ENCODE data around the gene SPPL2B.
A peak's percentile ranks its signal among the peaks of the same experiment; 100 is the strongest.

The SPPL2B gene

DNA sequence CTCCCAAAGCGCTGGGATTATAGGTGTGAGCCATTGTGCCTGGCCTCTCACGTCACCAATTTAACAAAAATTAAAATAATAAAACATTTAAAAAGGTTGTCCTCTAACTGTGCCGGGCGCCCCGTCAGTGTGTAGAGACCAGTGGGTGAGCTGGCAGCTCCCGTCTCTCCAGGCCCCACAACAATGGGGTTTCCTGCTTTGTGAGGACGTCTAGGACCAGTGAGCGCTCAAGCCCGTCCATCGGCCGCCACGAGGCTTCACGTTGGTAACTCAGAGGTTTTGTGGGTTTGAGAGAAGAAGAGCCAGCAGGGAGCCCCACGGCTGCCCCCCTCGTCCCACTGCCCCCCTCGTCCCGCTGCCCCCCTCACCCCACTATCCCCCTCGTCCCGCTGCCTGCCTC is 4.8 kb upstream of the SPPL2B start:
- Histone ChIP-seq H3K27ac (no peak overlapping the region), H3K36me3 (peaks cover 8 to 58% (median 42%) of the 10 kb centered on the region in 3 donors), H3K9me3 (no peaks in the 10 kb centered on the region), H3K4me1 (peaks cover 0 to 24% (median 15%) of the 10 kb centered on the region in 4 donors), H3K4me3 (no peak overlapping the region), H3K27me3 (no peaks in the 10 kb centered on the region)
- TF ChIP-seq, protein P1, sequence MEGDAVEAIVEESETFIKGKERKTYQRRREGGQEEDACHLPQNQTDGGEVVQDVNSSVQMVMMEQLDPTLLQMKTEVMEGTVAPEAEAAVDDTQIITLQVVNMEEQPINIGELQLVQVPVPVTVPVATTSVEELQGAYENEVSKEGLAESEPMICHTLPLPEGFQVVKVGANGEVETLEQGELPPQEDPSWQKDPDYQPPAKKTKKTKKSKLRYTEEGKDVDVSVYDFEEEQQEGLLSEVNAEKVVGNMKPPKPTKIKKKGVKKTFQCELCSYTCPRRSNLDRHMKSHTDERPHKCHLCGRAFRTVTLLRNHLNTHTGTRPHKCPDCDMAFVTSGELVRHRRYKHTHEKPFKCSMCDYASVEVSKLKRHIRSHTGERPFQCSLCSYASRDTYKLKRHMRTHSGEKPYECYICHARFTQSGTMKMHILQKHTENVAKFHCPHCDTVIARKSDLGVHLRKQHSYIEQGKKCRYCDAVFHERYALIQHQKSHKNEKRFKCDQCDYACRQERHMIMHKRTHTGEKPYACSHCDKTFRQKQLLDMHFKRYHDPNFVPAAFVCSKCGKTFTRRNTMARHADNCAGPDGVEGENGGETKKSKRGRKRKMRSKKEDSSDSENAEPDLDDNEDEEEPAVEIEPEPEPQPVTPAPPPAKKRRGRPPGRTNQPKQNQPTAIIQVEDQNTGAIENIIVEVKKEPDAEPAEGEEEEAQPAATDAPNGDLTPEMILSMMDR (IDR thresholded peaks at IDR 0.05): no peak
- no peak for DNase-seq
- intact Hi-C loops (cut with DNase I; ENCODE audit: low total_unique reads): no loop called here

DNA sequence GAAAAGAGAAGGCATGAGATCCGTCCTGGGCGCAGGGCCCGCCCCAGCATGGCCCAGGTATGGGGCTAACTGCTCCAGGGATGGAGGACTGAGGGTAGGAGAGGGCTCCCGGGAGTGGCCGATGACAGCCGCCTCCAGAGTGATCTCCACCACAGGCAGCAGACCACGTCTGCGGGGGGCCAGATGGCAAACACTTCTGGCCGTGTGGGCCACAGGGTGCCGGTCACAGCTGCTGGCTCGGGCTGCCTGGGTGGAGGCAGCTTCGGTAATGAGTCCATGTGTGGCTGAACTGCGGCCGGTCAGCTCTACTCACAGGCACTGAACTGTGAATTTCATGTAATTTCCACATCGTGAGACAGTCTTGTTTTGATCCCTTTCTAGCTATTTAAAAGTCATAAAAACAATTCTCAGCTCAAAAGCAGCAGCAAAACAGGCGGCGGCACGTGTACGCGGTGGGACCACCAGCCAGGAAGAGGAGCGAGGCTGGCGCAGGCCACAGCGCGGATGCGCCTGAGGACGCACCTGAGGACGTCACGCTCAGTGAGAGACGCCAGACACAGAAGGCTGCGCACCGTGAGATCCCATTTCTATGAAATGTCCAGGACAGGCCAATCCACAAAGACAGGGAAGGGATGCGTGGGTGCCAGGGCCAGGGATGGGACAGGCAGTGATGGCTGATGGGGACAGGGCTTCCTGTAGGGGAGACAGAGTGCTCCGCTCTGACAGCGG is 4.1 kb upstream of the SPPL2B start:
- Histone ChIP-seq H3K27ac (no peak overlapping the region), H3K4me3 (no peak overlapping the region), H3K36me3 (peaks cover 8 to 58% (median 42%) of the 10 kb centered on the region in 3 donors), H3K27me3 (no peaks in the 10 kb centered on the region), H3K9me3 (no peaks in the 10 kb centered on the region), H3K4me1 (peaks cover 0 to 30% (median 19%) of the 10 kb centered on the region in 4 donors)
- TF ChIP-seq, protein P1 (IDR thresholded peaks at IDR 0.05): no peak
- no peak for DNase-seq
- intact Hi-C loops (cut with DNase I; ENCODE audit: low total_unique reads): no loop called here

DNA sequence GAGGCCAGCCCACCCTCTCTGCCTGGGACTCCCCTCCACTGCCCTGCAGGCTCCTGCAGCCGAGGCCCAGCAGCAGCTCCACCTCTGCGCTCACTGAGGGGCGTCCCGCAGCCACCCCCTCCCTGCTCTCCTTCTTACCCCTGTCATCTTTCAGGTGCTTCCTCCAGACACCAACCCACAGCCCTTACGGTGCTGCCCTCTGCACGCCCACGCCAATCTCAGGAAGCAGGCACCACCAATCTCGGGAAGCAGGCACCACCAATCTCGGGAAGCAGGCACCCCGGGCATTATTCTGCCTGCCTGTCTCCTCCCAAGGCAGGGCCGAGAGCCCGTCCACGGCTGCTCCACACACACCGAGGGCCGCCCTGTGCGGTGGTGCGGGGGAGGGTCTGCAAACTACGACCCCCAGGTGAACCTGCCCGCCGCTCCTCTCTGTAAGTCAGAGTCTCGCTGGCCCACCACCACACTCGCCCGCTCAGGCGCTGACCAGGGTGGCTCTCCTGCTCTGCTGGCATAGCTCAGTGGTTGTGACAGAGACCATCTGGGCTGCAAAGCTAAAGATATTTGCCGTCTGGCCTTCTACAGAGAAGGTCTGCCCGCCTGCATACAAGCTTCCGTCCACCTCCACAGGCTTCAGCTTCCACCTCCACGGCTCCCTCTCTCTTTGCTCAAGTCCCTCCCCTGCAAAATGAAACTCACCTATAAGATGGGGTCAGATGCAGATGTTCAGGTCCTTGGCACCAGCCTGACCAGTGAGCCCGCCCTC is 3.0 kb upstream of the SPPL2B start:
- H3K4me1 ChIP-seq: peaks cover 0 to 39% (median 28%) of the 10 kb centered on the region in 4 donors
- no peak overlapping the region for H3K4me3 ChIP-seq
- intact Hi-C loops (cut with DNase I; ENCODE audit: low total_unique reads): loop anchor here (5.0 kb wide), 1 partner anchor 163 kb away; the partner anchor contains the start of gene DOT1L
- TF ChIP-seq, protein P1 (IDR thresholded peaks at IDR 0.05): no peak
- H3K27ac ChIP-seq: no peak overlapping the region
- no peaks in the 10 kb centered on the region for H3K9me3 ChIP-seq
- DNase-seq: no peak
- H3K36me3 ChIP-seq: peaks cover 8 to 58% (median 42%) of the 10 kb centered on the region in 3 donors
- no peaks in the 10 kb centered on the region for H3K27me3 ChIP-seq

DNA sequence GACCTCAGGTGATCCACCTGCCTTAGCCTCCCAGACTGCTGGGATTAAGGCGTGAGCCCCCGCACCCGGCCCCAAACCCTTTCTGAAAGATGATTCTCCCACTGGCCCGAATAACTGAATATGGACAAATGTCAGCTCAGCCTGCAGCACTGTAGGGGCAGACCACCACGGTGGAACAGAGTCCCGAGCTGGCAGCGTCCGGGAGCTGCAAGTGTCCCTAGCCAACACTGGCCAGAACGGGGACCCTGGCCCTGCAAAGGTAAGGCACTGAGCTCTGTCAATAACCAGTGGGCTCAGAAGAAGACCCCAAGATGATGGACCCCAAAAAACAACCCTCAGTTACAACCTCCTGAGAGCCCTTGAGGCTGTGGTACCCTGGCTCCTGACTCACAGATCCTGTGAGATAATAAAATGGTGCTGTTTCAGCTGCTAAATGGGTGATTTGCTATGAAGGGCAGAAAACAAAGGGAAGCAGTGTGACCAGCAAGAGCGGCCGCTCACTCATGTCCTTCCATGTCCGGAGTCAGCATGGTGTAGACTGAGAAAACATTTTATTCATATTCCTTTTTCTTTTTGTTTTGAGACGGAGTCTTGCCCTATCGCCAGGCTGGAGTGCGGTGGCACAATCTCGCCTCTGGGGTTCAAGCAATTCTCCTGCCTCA is 1.7 kb upstream of the SPPL2B start:
- no peak for DNase-seq
- intact Hi-C loops (cut with DNase I; ENCODE audit: low total_unique reads): loop anchor here (5.0 kb wide), 1 partner anchor 165 kb away; the partner anchor contains the start of gene DOT1L
- H3K27ac ChIP-seq: no peak overlapping the region
- no peaks in the 10 kb centered on the region for H3K27me3 ChIP-seq
- H3K9me3 ChIP-seq: no peaks in the 10 kb centered on the region
- H3K4me3 ChIP-seq: no peak overlapping the region
- TF ChIP-seq, protein P1 (IDR thresholded peaks at IDR 0.05): no peak
- H3K4me1 ChIP-seq: peaks cover 0 to 53% (median 32%) of the 10 kb centered on the region in 4 donors
- H3K36me3 ChIP-seq: peaks cover 8 to 44% (median 34%) of the 10 kb centered on the region in 3 donors

DNA sequence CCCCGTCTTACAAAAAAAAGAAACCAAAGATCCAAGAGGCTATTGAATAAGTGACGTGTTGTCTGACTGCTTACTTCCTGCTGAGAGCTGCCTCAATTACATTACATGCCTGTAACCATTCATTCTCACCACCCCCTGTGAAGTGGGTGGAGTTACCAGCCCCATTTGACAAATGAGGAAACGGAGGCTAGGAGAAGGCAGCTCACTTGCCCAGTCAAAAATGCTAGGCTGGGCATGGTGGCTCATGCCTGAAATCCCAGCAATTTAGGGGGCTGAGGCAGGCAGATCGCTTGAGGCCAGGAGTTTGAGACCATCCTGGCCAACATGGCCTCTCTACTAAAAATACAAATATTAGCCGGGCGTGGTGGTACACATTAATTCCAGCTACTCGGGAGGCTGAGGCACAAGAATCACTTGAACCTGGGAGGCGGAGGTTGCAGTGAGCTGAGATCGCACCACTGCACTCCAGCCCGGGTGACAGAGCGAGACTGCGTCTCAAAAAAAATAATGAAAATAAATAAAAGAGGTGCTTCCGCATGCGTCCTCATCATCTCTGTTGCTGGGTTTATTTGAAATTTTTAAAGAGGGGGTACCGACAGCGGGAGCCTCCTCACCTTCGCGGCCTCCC is 597 bp upstream of the SPPL2B start:
- DNase-seq: peak in 1 of 2 donors; percentile 35
- intact Hi-C loops (cut with DNase I; ENCODE audit: low total_unique reads): loop anchor here (5.0 kb wide), 1 partner anchor 166 kb away; the partner anchor contains the start of gene DOT1L
- Histone ChIP-seq H3K36me3 (peaks cover 4 to 34% (median 27%) of the 10 kb centered on the region in 3 donors), H3K4me3 (peak overlapping the region; percentile 66 to 76), H3K27ac (peak overlapping the region; percentile 62 to 65), H3K4me1 (peaks cover 0 to 63% (median 37%) of the 10 kb centered on the region in 4 donors), H3K27me3 (no peaks in the 10 kb centered on the region), H3K9me3 (no peaks in the 10 kb centered on the region)
- TF ChIP-seq, protein P1 (IDR thresholded peaks at IDR 0.05): no peak

Measured in tibial artery (tissue), 4 donors.